Activated B cell treated with CpG ODN at 0.5 μM for 24 hours (primary cell): ENCODE data around the gene EYA3. TPM values are rescaled to one million over a fixed set of nuclear protein-coding genes. Genes with fewer than 3 reads are reported as not detected.

Source experiments
- ATAC-seq: fragments of 200-7000 bp; cut with Tn5 transposase; one replicate; pipeline ENCODE4 v1.10.0; 2021; ENCODE audit warnings: low read depth, mild to moderate bottlenecking, moderate library complexity
- CTCF ChIA-PET: fragments of 350-600 bp; sonication (Branson Sonifier 250); formaldehyde crosslinking; loops from one replicate; lab custom pipeline; 2021; ENCODE audit warnings: antibody characterized with exemption; lab: Charles Lee
- POLR2A ChIA-PET: fragments of 350-600 bp; sonication (Branson Sonifier 250); formaldehyde crosslinking; loops from one replicate; lab custom pipeline; 2021; ENCODE audit warnings: antibody characterized with exemption; lab: Charles Lee
- DNase-seq: peaks from one replicate; pipeline ENCODE4 v3.0.0; 2022
- H3K27ac Mint-ChIP-seq: one replicate; pipeline ENCODE4 v1.8.0; 2020; ENCODE audit warnings: mixed read lengths
- H3K27me3 Mint-ChIP-seq: one replicate; pipeline ENCODE4 v1.8.0; 2021; ENCODE audit warnings: mixed read lengths
- H3K36me3 Mint-ChIP-seq: one replicate; pipeline ENCODE4 v1.8.0; 2021; ENCODE audit warnings: low read depth, mixed read lengths
- H3K4me1 Mint-ChIP-seq: one replicate; pipeline ENCODE4 v1.8.0; 2021; ENCODE audit warnings: mixed read lengths
- H3K4me3 Mint-ChIP-seq: one replicate; pipeline ENCODE4 v1.8.0; 2020; ENCODE audit warnings: mild to moderate bottlenecking, mixed read lengths
- H3K9me3 Mint-ChIP-seq: one replicate; pipeline ENCODE4 v1.8.0; 2020; ENCODE audit warnings: mixed read lengths
- intact Hi-C: fragments of 100-400 bp; cut with micrococcal nuclease; formaldehyde crosslinking; loops from one replicate; pipeline ENCODE4 v1.15.1; 2024
- total RNA-seq: library from RNA; stranded (reverse); gene quantifications from 2 replicates; pipeline ENCODE4 v1.2.3, GENCODE V29; 2022
- TF ChIP-seq, protein P1 (sequence below): fragments of 200-600 bp; IDR thresholded peaks from one replicate; pipeline ENCODE4 v1.8.0; 2022; ENCODE audit warnings: antibody characterized with exemption, mild to moderate bottlenecking

The EYA3 gene
- total RNA-seq, 1 donor from 2014 or later: 31.0 TPM

DNA sequence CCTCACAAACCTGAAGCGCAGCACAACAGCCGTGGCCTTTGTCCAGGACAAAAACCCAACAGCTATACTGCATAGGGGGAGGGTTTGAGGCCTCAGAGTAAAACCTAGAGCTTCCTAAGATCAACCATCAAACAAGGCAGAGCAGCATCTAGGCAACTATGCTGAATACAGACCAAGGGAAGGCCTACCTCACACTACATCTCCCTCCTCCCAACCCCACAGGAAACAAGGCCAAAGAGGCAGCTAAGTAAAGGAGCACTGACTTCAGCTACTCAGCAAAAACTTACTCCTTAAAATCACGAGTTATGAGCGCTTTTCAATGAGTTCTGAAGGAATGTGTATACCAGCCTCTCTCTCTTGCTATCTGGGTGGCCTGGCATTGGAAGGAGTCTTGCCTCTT is 116.3 kb downstream of the EYA3 start:
- ChIA-PET POLR2A (interaction anchor here (0.6 kb wide), 1 partner anchor 10 kb away, joined by 7 read pairs; no protein-coding TSS in a partner anchor), CTCF (interaction anchor here (0.7 to 0.9 kb wide), 3 partner anchors 33 to 926 kb away, joined by 3 read pairs; no protein-coding TSS in a partner anchor)
- Mint-ChIP-seq H3K9me3 (no peaks in the 10 kb centered on the region), H3K36me3 (peaks cover 56% of the 10 kb centered on the region), H3K27me3 (no peaks in the 10 kb centered on the region), H3K4me1 (peaks cover 6% of the 10 kb centered on the region), H3K27ac (no peak overlapping the region), H3K4me3 (no peak overlapping the region)
- intact Hi-C loops: no loop called here
- TF ChIP-seq, protein P1, sequence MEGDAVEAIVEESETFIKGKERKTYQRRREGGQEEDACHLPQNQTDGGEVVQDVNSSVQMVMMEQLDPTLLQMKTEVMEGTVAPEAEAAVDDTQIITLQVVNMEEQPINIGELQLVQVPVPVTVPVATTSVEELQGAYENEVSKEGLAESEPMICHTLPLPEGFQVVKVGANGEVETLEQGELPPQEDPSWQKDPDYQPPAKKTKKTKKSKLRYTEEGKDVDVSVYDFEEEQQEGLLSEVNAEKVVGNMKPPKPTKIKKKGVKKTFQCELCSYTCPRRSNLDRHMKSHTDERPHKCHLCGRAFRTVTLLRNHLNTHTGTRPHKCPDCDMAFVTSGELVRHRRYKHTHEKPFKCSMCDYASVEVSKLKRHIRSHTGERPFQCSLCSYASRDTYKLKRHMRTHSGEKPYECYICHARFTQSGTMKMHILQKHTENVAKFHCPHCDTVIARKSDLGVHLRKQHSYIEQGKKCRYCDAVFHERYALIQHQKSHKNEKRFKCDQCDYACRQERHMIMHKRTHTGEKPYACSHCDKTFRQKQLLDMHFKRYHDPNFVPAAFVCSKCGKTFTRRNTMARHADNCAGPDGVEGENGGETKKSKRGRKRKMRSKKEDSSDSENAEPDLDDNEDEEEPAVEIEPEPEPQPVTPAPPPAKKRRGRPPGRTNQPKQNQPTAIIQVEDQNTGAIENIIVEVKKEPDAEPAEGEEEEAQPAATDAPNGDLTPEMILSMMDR: no peak
- ATAC-seq: no peak
- DNase-seq: no peak

- TF ChIP-seq, protein P1: no peak
- H3K27me3 Mint-ChIP-seq: no peaks in the 10 kb centered on the region
- H3K27ac Mint-ChIP-seq: no peak overlapping the region
- peaks cover 6% of the 10 kb centered on the region for H3K4me1 Mint-ChIP-seq
- DNase-seq (no peak), ATAC-seq (no peak)
- ChIA-PET CTCF (interaction anchor here (0.7 to 0.9 kb wide), 2 partner anchors 33 to 114 kb away, joined by 3 read pairs; no protein-coding TSS in a partner anchor), POLR2A (interaction anchor here (0.6 kb wide), 1 partner anchor 10 kb away, joined by 7 read pairs; no protein-coding TSS in a partner anchor)
- H3K4me3 Mint-ChIP-seq: no peak overlapping the region
- intact Hi-C loops: no loop called here
- no peaks in the 10 kb centered on the region for H3K9me3 Mint-ChIP-seq
- H3K36me3 Mint-ChIP-seq: peaks cover 57% of the 10 kb centered on the region
These were observed 116.7 kb downstream of the EYA3 start for GRCh38 chr1:27971674-27972073.

DNA sequence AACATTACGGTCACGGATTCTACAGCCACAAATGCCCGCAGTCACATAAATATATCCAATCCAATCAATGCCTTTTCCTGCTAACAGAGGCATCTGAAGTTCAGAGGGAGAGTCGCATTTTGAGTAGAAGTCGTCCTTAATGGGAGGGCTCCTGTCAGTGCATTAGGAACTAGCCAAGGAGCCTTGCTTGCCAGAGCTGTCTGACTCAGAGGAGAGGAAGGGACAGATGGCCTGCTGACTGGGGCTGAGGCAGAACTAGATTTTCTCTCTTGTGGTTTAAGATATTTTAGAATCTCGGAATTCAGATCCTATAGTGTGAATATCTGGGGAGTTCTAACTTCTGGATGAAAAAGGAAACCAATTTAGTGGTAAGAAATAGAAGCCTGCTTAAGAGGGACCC is 118.0 kb downstream of the EYA3 start:
- Mint-ChIP-seq H3K4me1 (peaks cover 6% of the 10 kb centered on the region), H3K4me3 (no peak overlapping the region), H3K27ac (no peak overlapping the region), H3K27me3 (no peaks in the 10 kb centered on the region), H3K36me3 (peaks cover 58% of the 10 kb centered on the region), H3K9me3 (no peaks in the 10 kb centered on the region)
- TF ChIP-seq, protein P1: no peak
- ChIA-PET POLR2A (no interaction called here), CTCF (no interaction called here)
- DNase-seq: no peak
- no peak for ATAC-seq
- intact Hi-C loops: no loop called here

GRCh38 chr1:27968692-27969091 is 119.7 kb downstream of the EYA3 start:
- intact Hi-C loops: no loop called here
- Mint-ChIP-seq H3K4me3 (no peak overlapping the region), H3K36me3 (peaks cover 62% of the 10 kb centered on the region), H3K9me3 (no peaks in the 10 kb centered on the region), H3K4me1 (peaks cover 6% of the 10 kb centered on the region), H3K27ac (no peak overlapping the region), H3K27me3 (no peaks in the 10 kb centered on the region)
- TF ChIP-seq, protein P1: no peak
- ChIA-PET POLR2A (no interaction called here), CTCF (interaction anchor here (1.2 kb wide), 1 partner anchor 111 kb away, joined by 3 read pairs; no protein-coding TSS in a partner anchor)
- DNase-seq (no peak), ATAC-seq (no peak)

DNA sequence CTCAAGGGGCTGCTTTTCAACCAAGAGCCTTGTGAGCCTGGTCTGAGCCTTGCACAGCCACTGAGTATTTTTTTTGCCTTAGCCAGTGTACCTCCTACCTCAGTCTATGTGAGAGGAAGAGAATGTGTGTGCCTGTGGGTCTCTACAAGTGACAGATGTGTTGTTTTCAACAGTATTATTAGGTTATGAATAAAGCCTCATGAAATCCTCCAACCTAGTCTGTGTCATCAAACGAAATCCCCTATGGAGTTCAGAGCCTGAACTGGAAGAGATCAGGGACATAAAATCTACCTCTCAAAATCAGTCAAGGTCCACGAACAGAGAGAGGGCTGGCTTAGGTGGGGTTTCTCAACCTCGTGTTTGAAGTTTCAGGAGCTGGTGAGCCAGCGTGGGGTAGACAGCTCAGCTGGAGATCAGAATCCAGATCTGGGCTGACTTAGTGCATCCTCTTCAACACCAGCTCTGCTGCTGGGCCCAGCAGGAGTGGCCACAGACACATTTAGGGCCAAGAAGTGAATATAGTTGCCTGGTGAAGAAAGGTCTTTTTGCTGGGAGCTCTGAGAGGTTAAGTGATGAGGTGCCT is 120.4 kb downstream of the EYA3 start:
- TF ChIP-seq, protein P1: no peak
- H3K36me3 Mint-ChIP-seq: peaks cover 62% of the 10 kb centered on the region
- POLR2A ChIA-PET: interaction anchor here (0.7 kb wide), 1 partner anchor 62 kb away, joined by 3 read pairs; no protein-coding TSS in a partner anchor
- CTCF ChIA-PET: interaction anchor here (1.2 kb wide), 1 partner anchor 111 kb away, joined by 3 read pairs; no protein-coding TSS in a partner anchor
- no peaks in the 10 kb centered on the region for H3K27me3 Mint-ChIP-seq
- H3K4me1 Mint-ChIP-seq: peaks cover 6% of the 10 kb centered on the region
- no peak overlapping the region for H3K4me3 Mint-ChIP-seq
- ATAC-seq (no peak), DNase-seq (no peak)
- H3K9me3 Mint-ChIP-seq: no peaks in the 10 kb centered on the region
- intact Hi-C loops: no loop called here
- no peak overlapping the region for H3K27ac Mint-ChIP-seq
